ENCODE results near the gene HTRA2. TPM values are rescaled to one million over a fixed set of nuclear protein-coding genes. Genes with fewer than 3 reads are reported as not detected.
A peak's percentile ranks its signal among the peaks of the same experiment; 100 is the strongest.

The HTRA2 gene
- total and polyA plus RNA-seq, 9 of the 15 experiments (the other 6 are each of a cell fraction or from before 2014, with no cell fraction given), result 54.2 to 71.2 (median 65.8) TPM

GRCh38 chr2:74507145-74507925 lies 22.4 kb upstream of the HTRA2 start, which contains the start of gene PCGF1 (continued):
- no peak for TF ChIP-seq PATZ1 (CRISPR knock-in tag; IDR thresholded peaks at IDR 0.05; ENCODE audit: borderline replicate concordance)
- no peak for TF ChIP-seq ZNF830 (CRISPR knock-in tag; IDR thresholded peaks at IDR 0.05)
- TF ChIP-seq ZNF263 (CRISPR knock-in tag; IDR thresholded peaks at IDR 0.05; ENCODE audit: borderline replicate concordance), result no peak
- TF ChIP-seq CEBPB (tag; IDR thresholded peaks at IDR 0.05), result peak; percentile 83
- TF ChIP-seq HMBOX1 (IDR thresholded peaks at IDR 0.05), result peak; percentile 4; the same call in 1 of the 2 replicates
- no peak for TF ChIP-seq E4F1 (CRISPR knock-in tag; IDR thresholded peaks at IDR 0.05; ENCODE audit: borderline replicate concordance)
- no peak for TF ChIP-seq CLOCK (CRISPR knock-in tag; IDR thresholded peaks at IDR 0.05; ENCODE audit: borderline replicate concordance)
- TF ChIP-seq ZFPM2 (CRISPR knock-in tag; IDR thresholded peaks at IDR 0.05), result no peak
- TF ChIP-seq PRDM10 (IDR thresholded peaks at IDR 0.05; ENCODE audit: partially characterized antibody), result peak; percentile 52
- no peak; the same call in 1 of the 2 replicates for TF ChIP-seq CREB1 (IDR thresholded peaks at IDR 0.05)
- peak; percentile 71 for TF ChIP-seq CREB1 (CRISPR knock-in tag; IDR thresholded peaks at IDR 0.05)
- no peak for TF ChIP-seq PRMT5 (CRISPR knock-in tag; IDR thresholded peaks at IDR 0.05)
- no peak for TF ChIP-seq PREB (CRISPR knock-in tag; IDR thresholded peaks at IDR 0.05)

All from K562 (cell line).